SK-N-MC (cell line): ENCODE data around the gene RNF213.

ENCODE experiments used
- EZH2 ChIP-seq: fragments of 200-600 bp; sonication (generic); IDR thresholded peaks from one replicate; pipeline ENCODE4 v1.6.1; 2017; ENCODE audit warnings: antibody characterized with exemption
- POLR2AphosphoS5 ChIP-seq: IDR thresholded peaks from 2 replicates; pipeline ENCODE4 v1.6.1; 2012; ENCODE audit warnings: mild to moderate bottlenecking, low read depth, low read length, borderline replicate concordance

GRCh38 chr17:80348551-80349150 lies 88.0 kb downstream of the RNF213 start:
- TF ChIP-seq POLR2AphosphoS5 (no peak), EZH2 (no peak)
